Endothelial cell (in vitro differentiated cells): Measurements from ENCODE around the gene B9D1. TPM values are rescaled to one million over a fixed set of nuclear protein-coding genes. Genes with fewer than 3 reads are reported as not detected.
A peak's percentile ranks its signal among the peaks of the same experiment; 100 is the strongest.

Experiments
- DNase-seq: peaks from one replicate; pipeline ENCODE4 v3.0.0; 2021; ENCODE audit warnings: low spot score
- H3K27ac Mint-ChIP-seq: one replicate; pipeline ENCODE4 v1.8.0; 2021; ENCODE audit warnings: mixed read lengths, inconsistent platforms; ENCODE audit not compliant: unreplicated experiment
- H3K27me3 Mint-ChIP-seq: one replicate; pipeline ENCODE4 v1.8.0; 2021; ENCODE audit warnings: mild to moderate bottlenecking, moderate library complexity, mixed read lengths, inconsistent platforms; ENCODE audit not compliant: unreplicated experiment
- H3K36me3 Mint-ChIP-seq: one replicate; pipeline ENCODE4 v1.8.0; 2021; ENCODE audit warnings: mild to moderate bottlenecking, low read depth, mixed read lengths, inconsistent platforms; ENCODE audit not compliant: unreplicated experiment
- H3K4me1 Mint-ChIP-seq: one replicate; pipeline ENCODE4 v1.8.0; 2021; ENCODE audit warnings: mild to moderate bottlenecking, mixed read lengths, inconsistent platforms; ENCODE audit not compliant: unreplicated experiment
- H3K4me3 Mint-ChIP-seq: one replicate; pipeline ENCODE4 v1.8.0; 2021; ENCODE audit warnings: mild to moderate bottlenecking, mixed read lengths, inconsistent platforms; ENCODE audit not compliant: unreplicated experiment
- H3K9me3 Mint-ChIP-seq: one replicate; pipeline ENCODE4 v1.8.0; 2021; ENCODE audit warnings: mixed read lengths, inconsistent platforms; ENCODE audit not compliant: unreplicated experiment
- total RNA-seq: library from RNA; stranded (reverse); fragmentation: NEBNext Ultra II Directional; extraction: Animal tissue kit (Norgen Biotek cat#: 25700); gene quantifications from one replicate; pipeline ENCODE4 v1.2.1, GENCODE V29; 2021; ENCODE audit not compliant: unreplicated experiment
- TF ChIP-seq, protein P1 (sequence below): fragments of 200-600 bp; sonication (generic); IDR thresholded peaks from one replicate; pipeline ENCODE4 v1.5.0; 2021; ENCODE audit warnings: antibody characterized with exemption; ENCODE audit not compliant: unreplicated experiment

Gene B9D1
- total RNA-seq, 1 donor from 2014 or later, result 6.2 TPM

DNA sequence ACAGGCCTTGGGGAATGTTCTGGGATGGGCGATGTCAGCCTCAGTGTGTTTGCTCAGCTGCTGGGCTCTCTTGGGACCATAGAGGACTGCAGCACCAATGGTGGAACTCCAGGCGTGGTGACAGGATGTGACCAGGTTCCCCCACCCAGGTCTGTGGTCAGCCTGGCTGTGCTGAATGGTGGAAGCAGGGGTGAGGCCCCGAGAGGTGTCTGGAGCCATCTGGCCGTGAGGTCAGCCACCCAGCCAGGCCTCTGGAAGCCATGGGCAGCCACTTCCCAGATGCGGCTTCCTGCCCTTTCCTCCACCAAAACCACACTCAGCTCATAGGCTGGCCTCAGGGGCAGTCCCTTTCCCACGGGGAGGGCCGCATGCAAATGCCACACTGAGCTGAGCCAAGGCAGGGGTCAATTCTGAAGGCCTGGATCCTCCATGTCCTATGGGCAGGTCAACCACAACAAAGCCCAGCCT lies 8.0 kb upstream of the B9D1 start:
- TF ChIP-seq, protein P1, sequence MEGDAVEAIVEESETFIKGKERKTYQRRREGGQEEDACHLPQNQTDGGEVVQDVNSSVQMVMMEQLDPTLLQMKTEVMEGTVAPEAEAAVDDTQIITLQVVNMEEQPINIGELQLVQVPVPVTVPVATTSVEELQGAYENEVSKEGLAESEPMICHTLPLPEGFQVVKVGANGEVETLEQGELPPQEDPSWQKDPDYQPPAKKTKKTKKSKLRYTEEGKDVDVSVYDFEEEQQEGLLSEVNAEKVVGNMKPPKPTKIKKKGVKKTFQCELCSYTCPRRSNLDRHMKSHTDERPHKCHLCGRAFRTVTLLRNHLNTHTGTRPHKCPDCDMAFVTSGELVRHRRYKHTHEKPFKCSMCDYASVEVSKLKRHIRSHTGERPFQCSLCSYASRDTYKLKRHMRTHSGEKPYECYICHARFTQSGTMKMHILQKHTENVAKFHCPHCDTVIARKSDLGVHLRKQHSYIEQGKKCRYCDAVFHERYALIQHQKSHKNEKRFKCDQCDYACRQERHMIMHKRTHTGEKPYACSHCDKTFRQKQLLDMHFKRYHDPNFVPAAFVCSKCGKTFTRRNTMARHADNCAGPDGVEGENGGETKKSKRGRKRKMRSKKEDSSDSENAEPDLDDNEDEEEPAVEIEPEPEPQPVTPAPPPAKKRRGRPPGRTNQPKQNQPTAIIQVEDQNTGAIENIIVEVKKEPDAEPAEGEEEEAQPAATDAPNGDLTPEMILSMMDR, result no peak
- Mint-ChIP-seq H3K4me1 (peaks cover 17% of the 10 kb centered on the region), H3K4me3 (no peak overlapping the region), H3K27ac (no peak overlapping the region), H3K27me3 (peaks cover 9% of the 10 kb centered on the region), H3K36me3 (no peaks in the 10 kb centered on the region), H3K9me3 (no peaks in the 10 kb centered on the region)
- no peak for DNase-seq

DNA sequence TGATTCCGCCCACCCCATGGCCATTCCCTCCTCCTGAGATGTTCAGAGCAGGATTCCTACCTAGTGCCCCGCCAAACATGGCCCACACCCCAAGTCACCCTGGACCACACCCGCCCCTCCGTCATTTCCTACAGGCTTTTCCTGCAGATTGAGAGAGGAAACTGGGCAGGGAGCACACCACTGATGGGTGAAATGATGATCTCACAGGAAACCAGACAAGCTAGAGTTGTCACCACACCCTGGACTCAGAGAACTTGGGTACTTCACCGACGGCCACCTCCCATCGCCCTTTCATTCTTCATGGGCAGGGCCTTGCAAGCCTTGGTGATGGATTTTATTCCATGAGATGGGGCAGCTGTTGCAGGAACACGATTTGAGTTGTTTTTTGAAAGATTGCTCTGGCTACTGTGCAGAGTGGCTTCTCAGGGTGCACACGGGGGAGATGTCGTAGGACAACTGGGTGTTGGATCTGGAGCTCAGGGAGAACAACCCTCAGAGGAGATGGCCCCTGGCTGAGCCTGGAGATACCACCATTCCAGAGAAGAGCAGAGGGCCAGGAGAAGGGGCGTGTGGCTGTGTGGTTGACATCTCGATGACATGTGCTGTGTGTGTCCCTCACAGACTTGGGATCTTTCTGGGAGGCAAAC lies 7.4 kb upstream of the B9D1 start:
- Mint-ChIP-seq H3K4me1 (peaks cover 17% of the 10 kb centered on the region), H3K36me3 (no peaks in the 10 kb centered on the region), H3K4me3 (peak overlapping the region; percentile 10), H3K9me3 (no peaks in the 10 kb centered on the region), H3K27me3 (peaks cover 9% of the 10 kb centered on the region), H3K27ac (no peak overlapping the region)
- DNase-seq, result no peak
- TF ChIP-seq, protein P1, result no peak

DNA sequence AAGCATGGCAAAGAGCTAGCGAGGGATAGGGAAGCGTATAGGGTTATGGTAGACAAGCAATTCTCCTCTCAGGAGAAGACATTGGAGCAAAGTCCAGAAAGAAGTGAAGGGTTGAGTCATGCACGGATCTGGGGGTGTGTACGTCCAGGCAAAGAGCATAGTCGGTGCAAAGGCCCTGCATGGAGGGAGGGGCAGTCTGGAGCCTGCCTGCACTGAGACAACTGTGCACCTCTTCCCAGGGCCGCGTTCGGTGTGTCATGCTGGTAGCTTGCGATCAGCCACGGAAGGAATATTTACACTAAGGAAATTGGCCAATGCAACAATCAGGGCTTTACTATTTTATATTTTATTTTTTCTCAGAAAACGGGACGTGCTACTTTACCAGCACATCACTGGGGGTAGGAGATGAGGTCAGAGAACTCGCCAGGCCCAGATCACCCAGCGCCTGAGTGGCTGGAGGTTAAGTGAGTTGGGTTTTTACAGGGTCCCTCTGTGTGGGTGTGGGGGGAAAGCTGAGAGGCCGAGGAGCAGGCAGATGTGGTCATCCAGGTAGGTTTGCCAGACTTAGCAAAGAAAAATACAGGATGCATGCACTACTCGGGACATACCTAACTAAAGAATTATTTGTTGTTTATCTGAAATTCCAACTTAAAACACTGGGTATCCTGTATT lies 6.7 kb upstream of the B9D1 start:
- Mint-ChIP-seq H3K4me1 (peaks cover 17% of the 10 kb centered on the region), H3K27me3 (peaks cover 9% of the 10 kb centered on the region), H3K27ac (no peak overlapping the region), H3K4me3 (no peak overlapping the region), H3K9me3 (no peaks in the 10 kb centered on the region), H3K36me3 (no peaks in the 10 kb centered on the region)
- no peak for DNase-seq
- TF ChIP-seq, protein P1, result no peak

DNA sequence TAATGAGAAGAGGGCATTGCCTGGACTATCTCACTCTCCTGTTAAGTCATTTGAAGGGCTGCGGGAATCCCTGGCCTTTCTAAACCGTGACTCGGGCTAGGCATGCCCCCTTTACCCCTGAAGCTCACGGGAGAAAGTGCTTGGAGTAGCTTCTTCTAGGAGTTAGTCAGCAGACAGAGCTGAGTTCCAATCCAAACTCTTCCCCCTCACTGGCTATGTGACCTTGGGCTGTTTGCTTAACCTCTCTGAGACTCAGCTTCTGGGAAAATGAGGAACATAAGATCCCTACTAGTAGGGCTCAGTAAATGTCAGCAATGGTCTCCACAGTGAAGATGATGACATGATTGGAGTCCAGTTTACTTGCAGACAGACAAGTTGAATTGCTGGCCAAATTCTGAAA lies 5.7 kb upstream of the B9D1 start:
- H3K27ac Mint-ChIP-seq, result no peak overlapping the region

DNA sequence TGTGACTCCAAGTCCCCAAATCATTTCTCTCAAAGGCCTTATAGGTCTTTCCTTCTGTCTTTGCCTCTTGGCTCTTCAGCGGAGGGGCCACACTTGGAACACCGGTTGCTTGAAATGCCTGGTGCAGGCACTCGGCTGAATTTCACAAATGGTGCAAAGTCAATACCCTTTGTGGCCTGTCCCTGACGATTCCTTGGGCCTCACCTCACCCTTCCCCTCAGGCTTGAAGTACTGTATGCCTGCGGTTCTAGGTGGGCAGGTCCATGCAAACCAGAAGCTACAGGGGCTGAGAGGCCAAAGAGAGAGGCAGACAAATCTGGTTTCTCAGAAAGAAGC lies 4.1 kb upstream of the B9D1 start:
- Mint-ChIP-seq H3K4me1 (peaks cover 16% of the 10 kb centered on the region), H3K4me3 (no peak overlapping the region), H3K9me3 (no peaks in the 10 kb centered on the region), H3K36me3 (no peaks in the 10 kb centered on the region), H3K27ac (no peak overlapping the region), H3K27me3 (peaks cover 17% of the 10 kb centered on the region)
- no peak for DNase-seq
- TF ChIP-seq, protein P1, result no peak

More for the DNA sequence above, 5.7 kb upstream of the B9D1 start:
- no peaks in the 10 kb centered on the region for H3K36me3 Mint-ChIP-seq
- H3K27me3 Mint-ChIP-seq, result peaks cover 13% of the 10 kb centered on the region
- H3K4me1 Mint-ChIP-seq, result peaks cover 17% of the 10 kb centered on the region
- H3K9me3 Mint-ChIP-seq, result no peaks in the 10 kb centered on the region
- no peak for DNase-seq
- TF ChIP-seq, protein P1, result no peak
- H3K4me3 Mint-ChIP-seq, result no peak overlapping the region
